IPS-NIHi7 (cell line): ENCODE results near the gene LRRC26.

Experiments used
- DNase-seq: peaks from one replicate; pipeline ENCODE4 v3.0.0; 2012; ENCODE audit warnings: mixed read lengths; ENCODE audit errors: extremely low spot score

LRRC26 gene

GRCh38 chr9:137199411-137200121 is 29.7 kb upstream of the LRRC26 start:
- no peak for DNase-seq

GRCh38 chr9:137198902-137199283 is 29.0 kb upstream of the LRRC26 start:
- DNase-seq, result no peak

GRCh38 chr9:137198051-137198901 is 28.4 kb upstream of the LRRC26 start:
- no peak for DNase-seq

- no peak for DNase-seq
Measured at GRCh38 chr9:137195525-137196220, 25.8 kb upstream of the LRRC26 start.

GRCh38 chr9:137194909-137195308 is 25.1 kb upstream of the LRRC26 start:
- DNase-seq, result no peak

- DNase-seq, result no peak
Measured at GRCh38 chr9:137194388-137194787, 24.5 kb upstream of the LRRC26 start.

- no peak for DNase-seq
Measured at GRCh38 chr9:137193771-137194170, 23.9 kb upstream of the LRRC26 start.

GRCh38 chr9:137192859-137193258 is 23.0 kb upstream of the LRRC26 start:
- DNase-seq, result no peak

- no peak for DNase-seq
Measured at GRCh38 chr9:137192448-137192780, 22.6 kb upstream of the LRRC26 start.

GRCh38 chr9:137191691-137192447 is 22.0 kb upstream of the LRRC26 start:
- DNase-seq, result no peak

- no peak for DNase-seq
Measured at GRCh38 chr9:137191245-137191644, 21.4 kb upstream of the LRRC26 start.

- DNase-seq, result no peak
Measured at GRCh38 chr9:137190315-137190856, 20.5 kb upstream of the LRRC26 start.

GRCh38 chr9:137189297-137190295 is 19.7 kb upstream of the LRRC26 start:
- DNase-seq, result no peak

- DNase-seq, result peak; percentile 94
Measured at GRCh38 chr9:137188490-137189296, 18.8 kb upstream of the LRRC26 start, which contains the start of the genes ANAPC2 and SSNA1. ANAPC2 (minus strand) TSS chr9:137188560; CDS start chr9:137188532, 28 bp downstream. SSNA1 (plus strand) TSS chr9:137188676; CDS start chr9:137188727, 51 bp downstream.

- no peak for DNase-seq
Measured at GRCh38 chr9:137188086-137188489, 18.2 kb upstream of the LRRC26 start.

- DNase-seq, result no peak
Measured at GRCh38 chr9:137187386-137187785, 17.5 kb upstream of the LRRC26 start.

- DNase-seq, result no peak
Measured at GRCh38 chr9:137186385-137186784, 16.5 kb upstream of the LRRC26 start.

- DNase-seq, result no peak
Measured at GRCh38 chr9:137185921-137186320, 16.1 kb upstream of the LRRC26 start.
